Gastrocnemius medialis (tissue), 4 donors: ENCODE measurements around the gene NID1.

Experiments
- CTCF ChIP-seq, 5 experiments: fragments of 450-650 bp in 3 of 5; fragments of 200-600 bp in 2 of 5; sonication (generic) in 2 of 5; IDR thresholded peaks in 4 of 5; conservative IDR thresholded peaks in 1 of 5; 1 replicate in 4 of 5; 2 replicates in 1 of 5; pipeline ENCODE4 v1.5.1; 2016 to 2019; ENCODE audit warnings: antibody characterized with exemption in 5 of 5, mild to moderate bottlenecking in 3 of 5, moderate library complexity in 3 of 5
- POLR2A ChIP-seq, 2 donors: fragments of 450-650 bp; IDR thresholded peaks; one replicate each; pipeline ENCODE4 v1.6.1; 2017; ENCODE audit warnings: antibody characterized with exemption in 2 of 2, mild to moderate bottlenecking in 2 of 2, moderate library complexity in 2 of 2

- TF ChIP-seq CTCF (IDR thresholded peaks at IDR 0.05 in 4 of 5, conservative IDR thresholded peaks at IDR 0.05 in 1 of 5) (no peak), POLR2A (IDR thresholded peaks at IDR 0.05) (no peak)
Measured at GRCh38 chr1:236112332-236112627, 47.4 kb upstream of the NID1 start.
